ENCODE results near the gene GABARAPL2.
"Not testable (repeated sequence)": the region's sequence is repeated elsewhere in the genome, so short reads cannot be mapped to it uniquely, and the experiment has no call there.

The GABARAPL2 gene

DNA sequence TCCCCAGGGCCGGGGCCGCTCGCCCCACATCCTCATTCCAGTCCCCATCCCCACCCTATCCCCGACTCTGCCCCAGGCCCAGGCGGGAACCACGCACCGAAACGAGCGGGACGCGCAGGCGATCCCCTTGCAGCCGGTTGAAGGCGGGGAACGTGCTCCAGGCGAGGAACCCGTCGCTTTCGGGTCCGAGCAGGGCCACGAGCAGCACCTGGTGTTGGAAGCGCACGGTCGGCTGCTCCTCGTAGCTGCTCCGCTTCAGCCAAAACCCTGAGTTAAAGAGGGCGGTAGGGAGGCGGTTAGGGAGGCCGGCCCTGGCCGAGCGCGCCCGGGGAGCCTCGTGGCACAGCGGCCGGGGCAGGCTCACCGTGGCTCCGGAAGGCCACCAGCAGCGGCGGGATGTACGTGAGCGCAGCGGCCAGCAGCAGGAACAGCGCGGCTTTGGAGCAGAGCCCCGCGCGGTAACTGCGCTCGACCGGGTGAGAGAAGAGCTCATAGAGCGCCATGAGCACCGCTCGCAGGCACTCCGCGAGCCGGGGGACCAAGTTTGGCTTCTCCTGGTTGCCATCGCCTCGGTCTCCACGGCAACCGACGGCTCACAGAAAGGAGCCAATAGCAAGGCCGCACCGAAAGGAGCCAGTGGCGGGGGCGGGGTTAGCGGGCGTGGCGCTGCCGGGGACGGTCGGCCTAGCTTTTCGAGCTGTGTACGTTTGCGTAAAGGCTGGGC is 10.3 kb upstream of the GABARAPL2 start, which contains the start of gene TMEM231:
TMEM231 (minus strand) TSS at position 546 of the 724 bp plus-strand sequence; CDS start at position 503, 43 bp downstream.
- peak; percentile 94 for DNase-seq

DNA sequence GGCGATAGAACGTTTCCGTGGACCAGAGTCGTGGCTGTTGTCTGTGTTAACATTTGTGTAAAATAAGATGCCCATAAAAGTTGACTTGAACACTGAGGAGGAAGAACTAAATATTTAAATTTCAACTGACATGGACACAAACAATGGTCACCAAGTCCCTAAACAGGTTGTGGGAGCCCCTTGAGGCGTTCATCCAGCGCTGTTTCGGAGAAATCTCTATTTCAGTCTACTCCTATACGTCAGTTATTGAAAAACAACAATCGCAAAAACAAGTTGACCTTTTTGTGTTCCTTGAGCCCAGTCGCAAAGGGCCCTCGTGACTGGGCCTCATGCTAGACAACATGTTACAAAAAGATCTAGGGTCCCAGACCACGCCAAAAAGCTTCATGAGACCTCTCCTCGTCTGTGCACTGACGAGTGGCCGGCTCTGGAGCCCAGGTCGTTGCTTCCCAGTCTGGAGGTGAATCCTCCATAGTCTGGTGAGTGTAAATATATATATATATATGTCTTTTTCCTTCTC is 9.7 kb upstream of the GABARAPL2 start:
- no peak for DNase-seq

DNA sequence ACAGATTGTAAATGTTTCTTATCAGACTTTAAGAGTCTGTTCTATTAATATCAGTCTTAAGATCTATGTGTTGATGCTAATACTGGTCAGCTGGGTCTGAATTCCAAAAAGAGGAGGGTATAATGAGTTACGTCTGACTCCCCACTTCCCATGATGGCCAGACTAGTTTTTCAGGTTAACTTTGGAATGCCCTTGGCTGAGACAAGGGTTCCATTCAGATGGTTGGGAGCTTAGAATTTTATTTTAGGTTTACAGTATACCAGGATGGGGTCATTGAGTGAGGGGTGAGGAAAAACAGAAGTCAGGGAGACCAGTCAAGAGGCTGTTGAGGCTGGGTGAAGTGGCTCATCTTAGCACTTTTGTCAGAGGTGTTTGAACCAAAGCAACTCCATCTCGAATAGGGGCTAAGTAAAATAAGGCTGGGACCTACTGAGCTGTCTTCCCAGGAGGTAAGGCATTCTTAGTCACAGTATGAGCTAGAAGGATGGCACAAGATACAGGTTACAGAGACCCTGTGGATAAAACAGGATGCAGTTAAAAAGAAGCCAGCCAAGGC is 7.3 kb upstream of the GABARAPL2 start:
- no peak for DNase-seq

DNA sequence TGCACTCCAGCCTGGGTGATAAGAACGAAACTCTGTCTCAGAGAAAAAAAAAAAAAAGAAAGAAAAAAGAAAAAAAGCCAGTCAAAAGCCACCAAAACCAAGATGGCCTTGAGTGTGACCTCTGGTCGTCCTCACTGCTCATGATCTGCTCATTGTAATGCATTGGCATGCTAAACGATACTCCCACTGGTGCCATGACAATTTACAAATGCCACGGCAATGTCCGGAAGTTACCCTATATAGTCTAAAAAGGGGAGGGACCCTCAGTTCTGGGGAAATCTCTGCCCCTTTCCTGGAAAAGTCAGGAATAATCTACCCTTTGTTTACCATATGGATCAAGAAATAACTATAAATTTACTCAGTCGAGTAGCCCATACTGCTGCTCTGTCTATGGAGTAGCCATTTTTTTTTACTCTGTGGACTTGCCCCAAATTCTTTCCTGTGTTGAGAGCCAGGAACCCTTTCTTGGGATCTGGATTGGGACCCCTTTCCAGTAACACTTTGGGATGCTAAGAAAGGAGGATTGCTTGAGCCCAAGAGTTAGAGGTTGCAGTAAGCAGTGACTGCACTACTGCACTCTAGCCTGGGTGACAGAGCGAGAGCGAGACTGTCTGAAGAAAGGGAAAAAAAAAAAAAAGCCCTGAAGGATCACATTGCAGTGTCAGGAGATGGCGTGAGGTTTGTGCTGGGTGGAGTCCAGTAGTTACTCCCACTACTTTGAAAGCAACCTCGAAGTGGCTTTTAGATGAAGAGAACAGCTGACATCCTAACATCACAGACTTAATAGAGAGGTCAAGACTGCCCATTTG is 6.4 kb upstream of the GABARAPL2 start:
- DNase-seq: no peak

DNA sequence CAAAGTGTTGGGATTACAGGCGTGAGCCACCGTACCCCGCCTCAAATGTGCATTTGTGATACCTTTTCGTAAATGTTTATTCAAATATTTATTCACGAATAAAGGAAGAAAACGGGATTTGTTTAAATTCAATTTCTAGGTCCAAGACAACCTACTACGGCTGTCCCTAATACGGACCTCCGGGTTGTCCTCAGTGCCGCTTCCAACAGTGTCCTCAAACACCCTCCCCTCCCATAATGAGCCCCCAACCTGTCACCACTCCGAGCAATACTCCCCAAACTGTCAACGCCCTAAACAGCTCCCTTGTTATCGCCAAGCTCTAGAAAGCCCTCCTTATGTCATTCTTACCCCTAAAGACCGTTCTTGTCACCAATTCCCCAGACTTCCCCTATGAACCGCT is 539 bp upstream of the GABARAPL2 start:
- DNase-seq: no peak

DNA sequence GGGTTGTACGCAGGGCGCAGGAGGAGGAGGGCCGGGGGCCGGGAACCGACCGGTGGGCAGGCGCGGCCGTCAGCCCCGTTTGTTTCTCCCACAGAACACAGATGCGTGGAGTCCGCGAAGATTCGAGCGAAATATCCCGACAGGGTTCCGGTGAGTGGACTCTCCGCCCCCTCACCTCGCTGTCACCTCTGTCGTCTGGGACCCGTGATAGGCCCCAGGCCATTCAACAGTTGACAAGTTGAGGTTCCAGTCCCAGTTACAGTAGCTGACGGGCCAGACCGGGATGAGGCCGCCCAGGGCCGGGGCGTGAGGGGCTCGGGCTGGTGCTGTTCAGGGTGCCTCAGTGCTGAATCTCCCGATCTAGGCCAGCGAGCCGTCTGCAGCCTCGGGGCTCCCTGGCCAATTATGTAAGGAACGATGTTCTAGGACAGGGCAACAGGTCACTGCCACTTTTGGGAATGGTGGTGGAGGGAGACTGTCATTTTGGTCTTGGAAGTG is 628 bp downstream of the GABARAPL2 start:
- peak; percentile 51 for DNase-seq

DNA sequence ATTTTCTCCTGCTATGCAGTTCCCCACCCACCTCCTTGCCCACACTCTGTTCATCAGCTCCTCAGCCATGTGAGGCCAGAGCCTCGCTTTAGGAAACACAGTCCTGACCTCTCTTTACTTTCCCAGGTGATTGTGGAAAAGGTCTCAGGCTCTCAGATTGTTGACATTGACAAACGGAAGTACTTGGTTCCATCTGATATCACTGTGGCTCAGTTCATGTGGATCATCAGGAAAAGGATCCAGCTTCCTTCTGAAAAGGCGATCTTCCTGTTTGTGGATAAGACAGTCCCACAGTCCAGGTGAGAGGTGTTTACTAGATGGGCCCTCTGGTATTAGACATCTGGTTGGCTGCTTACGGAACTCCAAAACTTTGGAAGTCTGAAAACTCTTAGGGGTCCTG is 1.7 kb downstream of the GABARAPL2 start:
- no peak for DNase-seq

DNA sequence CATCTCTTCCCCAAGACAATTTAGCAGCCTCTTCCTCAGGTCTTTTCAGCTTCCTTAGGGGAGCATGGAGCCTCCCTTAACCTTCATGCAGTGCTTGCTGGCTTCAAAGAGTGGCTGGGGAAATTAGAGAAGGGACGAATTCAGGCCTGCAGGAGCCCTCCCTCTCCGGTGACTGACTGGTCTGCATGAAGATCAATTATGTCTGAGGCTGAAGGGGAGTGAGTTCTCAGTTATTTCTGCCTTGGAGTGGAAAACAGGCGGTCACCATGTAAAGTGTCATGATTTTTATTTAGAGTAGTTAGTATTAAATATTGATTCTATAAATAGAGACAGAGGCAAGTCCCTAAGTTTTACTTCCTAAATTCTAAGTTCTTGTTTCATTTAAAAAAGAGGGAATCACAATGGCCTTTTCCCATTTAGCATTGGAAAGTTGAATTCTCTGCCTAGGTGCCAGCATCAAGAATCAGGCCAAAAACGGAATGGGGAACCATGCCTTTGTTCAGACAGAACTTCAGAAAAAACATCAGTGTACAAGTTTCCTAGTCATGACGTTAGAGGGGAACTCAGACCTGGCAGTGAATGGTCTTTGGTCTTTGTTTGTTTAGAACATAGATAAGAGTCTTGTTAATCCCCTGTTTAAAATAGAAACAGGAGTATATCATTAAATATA is 4.4 kb downstream of the GABARAPL2 start:
- DNase-seq: peak; percentile 66

DNA sequence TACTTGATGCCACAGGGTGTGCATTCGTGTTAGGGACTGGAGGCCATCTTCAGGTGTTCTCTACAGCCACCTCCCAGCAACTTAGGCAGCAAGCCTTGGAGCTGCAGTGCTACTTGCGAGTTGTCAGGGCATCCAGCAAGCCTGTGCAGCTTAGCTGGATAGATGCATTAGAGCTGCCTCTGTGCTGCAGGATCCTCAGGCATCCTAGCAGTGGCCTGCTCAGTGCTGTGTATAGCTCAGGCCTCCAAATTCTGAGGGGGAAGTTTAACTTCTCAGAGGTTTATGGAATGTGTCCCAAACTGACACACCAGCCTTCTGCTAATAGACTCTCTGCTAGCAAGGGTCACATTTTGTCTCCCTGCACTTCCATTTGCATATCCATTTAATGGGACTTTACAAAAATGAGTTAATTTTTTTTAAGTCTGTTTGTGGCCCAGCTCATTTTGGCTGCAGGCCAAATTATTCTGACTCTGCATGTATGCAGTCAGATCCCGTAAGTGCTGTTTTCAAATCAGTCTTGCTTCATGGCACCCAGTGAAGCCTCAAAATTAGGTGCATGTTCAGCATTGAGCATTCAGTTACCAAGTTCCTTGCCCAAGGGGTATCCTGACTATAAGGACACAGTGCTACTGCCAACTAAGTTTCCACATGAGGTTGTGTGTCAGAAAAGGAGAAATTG is 6.8 kb downstream of the GABARAPL2 start:
- no peak for DNase-seq

DNA sequence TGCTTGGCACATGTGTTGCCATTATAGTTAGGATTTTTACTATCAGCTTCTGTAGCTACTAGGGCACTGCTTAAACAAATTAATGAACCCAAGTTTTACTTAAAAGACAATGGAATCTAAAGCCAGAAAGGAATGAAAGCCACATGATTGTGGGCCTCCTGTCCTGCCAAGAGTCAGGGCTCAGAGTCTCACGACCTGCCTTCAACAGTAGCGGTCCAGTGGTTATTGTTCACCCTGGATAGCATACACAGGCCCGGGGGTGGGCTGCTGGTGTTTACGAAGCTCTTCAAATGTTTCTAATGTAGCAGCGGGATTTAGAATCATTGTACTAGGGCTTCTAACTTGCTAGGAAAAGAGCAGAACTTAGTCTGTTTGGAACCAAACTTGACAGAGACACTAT is 7.8 kb downstream of the GABARAPL2 start:
- DNase-seq: no peak

DNA sequence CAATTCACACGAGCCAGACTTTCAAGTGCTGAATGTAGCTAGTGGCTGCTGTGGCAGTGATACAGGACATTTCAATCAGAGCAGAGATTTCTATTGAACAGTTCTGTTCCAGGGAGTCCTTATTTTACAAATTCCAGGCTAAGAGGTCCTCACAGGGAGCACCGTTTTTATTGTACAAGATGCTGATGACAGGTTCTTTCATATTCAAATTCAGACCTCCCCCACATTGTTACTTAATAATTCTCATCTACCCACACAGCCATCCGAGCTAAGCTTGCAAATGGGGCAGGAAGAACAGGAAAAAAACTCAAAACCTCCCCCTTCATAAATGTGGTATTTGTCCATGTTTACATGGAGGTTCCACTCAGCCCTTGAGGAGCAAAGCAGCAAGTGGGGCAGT is 9.8 kb downstream of the GABARAPL2 start:
- peak; percentile 44 for DNase-seq

DNA sequence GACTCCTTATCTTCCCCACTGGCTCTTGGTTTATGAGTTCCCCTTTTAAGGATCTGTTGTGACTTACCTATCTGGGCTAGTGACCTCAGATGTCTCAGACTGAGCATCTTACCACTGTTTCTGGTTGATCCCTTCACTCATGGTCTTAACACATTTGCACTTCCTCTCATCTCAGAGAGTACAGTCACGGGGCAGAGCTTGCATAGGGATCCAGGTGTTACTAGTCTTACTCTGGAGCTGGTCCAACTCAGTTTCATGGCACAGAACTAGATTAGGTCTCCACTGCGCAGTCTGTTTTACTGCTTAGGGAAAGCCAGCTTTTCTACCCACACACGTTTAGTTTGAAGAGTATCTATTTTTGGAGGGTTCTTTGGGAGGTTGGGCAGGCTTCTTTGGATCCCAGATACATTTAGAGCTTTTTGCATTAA is 10.2 kb downstream of the GABARAPL2 start:
- DNase-seq: no peak

DNA sequence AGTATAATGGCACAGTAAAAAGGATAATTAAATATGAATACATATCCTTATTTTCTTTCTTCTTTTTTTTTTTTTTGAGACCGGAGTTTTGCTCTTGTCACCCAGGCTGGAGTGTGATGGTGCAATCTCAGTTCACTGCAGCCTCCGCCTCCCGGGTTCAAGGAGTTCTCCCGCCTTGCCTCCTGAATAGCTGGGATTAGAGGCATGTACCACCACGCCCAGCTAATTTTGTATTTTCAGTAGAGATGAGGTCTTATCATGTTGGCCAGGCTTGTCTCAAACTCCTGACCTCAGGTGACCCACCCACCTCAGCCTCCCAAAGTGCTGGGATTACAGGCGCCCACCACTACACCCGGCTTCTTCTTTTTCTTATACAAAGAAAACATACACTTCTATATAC is 12.0 kb downstream of the GABARAPL2 start:
- no peak for DNase-seq

DNA sequence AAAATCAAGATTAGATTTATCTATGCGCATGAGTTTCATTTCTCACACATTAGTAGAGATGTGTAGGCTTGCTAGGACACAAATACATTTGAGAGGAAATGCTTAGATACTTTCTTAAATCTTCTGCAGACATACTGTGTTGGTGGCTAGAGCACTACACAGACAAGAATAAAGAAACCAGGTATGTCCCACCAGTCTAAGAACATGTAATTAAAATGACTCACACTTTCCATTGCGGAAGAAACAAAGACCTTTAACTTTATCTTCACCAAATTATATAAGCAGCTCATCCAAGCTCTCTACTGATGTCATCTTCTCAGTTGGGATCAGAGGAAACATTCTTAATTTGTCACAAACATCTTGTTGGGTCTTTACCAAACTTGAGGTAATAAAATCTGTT is 12.5 kb downstream of the GABARAPL2 start:
- no peak for DNase-seq

DNA sequence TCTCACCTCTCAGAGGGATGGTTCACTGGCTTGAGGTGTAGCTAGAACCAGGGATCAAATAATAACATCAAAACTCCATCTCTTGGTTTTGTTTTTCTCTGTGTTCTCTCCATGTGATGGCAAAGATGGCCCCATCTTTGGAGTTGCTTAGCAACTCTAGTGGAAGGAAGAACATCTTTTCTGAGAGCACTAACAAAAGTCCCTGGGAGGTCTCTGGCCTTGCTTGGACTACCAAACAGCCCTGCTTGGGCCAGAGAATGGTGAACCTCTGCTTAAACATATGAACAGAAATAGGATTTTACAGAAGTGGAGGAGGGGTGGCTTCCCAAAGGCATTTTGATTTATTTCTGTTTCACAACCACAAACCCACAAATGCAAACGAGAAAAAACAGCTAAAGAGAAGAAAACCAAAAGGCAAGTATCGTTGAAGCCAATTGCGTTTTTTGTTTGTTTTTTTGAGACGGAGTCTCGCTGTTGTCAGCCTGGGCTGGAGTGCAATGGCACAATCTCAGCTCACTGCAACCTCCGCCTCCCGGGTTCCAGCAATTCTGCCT is 13.2 kb downstream of the GABARAPL2 start:
- DNase-seq: no peak

DNA sequence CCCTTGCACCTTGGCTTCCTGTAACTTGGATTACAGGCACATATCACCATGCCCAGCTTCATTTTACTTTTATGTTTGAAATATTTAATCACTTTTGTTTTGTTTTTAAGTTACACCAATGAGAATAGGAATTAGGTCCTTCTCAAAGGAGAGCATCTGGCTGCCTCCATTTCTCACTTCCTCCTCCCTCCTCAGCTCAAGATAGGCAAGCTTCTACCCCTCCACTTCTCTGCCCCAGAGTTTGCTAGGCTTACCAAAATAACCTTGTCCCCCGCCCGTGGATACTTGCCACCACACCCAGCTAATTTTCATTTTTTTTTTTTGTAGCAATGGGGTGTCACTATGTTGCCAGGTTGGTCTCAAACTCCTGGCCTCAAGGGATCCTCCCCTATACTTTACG is 17.9 kb downstream of the GABARAPL2 start:
- no peak for DNase-seq

DNA sequence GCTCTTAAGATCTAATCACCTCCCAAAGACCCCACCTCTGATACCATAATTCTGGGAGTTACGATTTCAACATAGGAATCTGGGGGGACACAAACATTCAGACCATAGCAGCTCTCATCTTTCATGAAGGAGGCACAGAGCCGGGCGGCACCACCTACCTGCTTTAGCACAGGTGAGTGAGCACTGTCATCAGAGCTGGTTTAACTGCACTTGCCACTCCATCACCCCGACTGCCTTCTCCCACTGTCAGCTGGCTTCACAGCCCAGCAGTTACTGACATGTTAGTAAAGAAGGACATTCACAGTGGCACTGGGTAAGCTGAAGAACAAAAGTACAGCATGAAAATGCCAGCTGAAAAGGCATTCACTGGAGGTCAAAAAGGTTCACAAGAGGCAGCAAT is 22.5 kb downstream of the GABARAPL2 start:
- no peak for DNase-seq

DNA sequence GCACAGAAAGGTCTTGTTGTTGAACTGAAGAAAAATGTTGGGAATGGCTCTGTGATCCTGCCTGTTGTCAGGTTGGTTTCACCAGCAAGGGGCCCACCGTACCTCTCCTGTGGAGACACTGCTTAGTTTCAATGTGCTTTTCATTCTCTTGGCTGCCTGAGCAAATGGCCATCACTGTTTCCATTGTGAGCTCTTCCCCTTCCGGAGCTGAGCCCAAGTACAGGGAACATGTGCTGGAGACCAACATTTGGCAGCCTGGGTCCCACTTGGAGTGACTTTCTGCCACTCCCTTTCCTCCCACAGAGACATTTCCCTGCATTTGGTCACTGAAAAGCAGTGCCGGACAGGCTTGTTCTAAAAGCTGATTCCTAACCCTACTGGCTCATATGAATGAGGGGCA is 23.1 kb downstream of the GABARAPL2 start:
- DNase-seq: no peak

DNA sequence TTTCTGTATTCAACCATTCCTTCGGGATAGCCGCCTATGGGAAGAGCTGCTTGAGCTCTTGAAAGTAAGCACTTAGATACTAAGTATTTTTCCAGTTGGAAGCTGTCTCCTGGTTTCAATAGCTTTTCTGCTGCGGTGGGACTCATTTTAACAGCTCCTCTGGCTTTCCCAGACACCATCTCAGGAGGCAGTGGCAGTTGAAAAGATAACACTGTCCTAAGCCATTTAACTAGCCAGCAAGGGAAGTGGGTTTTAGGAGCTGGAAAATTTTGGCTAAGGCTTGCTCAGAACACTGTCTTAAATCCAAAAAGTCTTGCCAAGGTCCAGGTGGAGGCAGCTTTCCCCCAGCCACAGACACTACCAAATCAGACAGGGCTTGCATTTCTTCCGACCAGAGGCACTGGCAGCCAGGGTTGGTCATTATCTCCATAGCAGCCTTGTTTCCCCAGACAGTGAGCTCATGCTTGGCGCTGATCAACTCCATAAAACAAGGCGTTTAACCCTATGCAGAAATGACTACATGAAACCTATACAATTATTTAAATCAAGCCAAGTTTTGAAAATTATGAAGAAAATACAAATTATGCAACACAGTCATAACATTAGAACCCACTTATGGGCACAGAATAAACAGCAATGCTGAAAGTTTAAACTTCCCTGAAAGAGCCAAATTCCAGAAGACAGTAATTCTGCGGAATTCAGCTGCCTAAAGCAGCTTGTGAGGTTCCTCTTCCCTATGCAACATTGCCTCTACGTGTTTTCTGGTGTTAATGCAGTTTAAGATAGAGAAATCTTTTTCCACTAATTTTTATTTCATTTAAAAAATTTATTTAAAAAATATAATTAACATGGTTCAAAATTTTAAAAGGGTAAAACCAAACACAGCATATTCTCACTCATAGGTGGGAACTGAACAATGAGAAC is 25.0 kb downstream of the GABARAPL2 start:
- DNase-seq: no peak

DNA sequence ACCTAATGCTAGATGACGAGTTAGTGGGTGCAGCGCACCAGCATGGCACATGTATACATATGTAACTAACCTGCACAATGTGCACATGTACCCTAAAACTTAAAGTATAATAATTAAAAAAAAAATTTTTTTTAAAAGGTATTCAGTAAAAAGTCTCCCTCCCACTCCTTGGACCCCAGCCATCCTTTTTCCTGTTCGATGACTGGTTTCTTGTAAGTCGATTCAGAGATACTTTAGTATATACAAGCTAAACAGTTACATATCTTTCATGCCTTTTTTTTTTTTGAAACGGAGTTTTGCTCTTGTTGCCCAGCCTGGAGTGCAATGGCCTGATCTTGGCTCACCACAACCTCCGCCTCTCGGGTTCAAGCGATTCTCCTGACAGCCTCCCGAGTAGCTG is 25.7 kb downstream of the GABARAPL2 start:
- DNase-seq: not testable (repeated sequence)

DNA sequence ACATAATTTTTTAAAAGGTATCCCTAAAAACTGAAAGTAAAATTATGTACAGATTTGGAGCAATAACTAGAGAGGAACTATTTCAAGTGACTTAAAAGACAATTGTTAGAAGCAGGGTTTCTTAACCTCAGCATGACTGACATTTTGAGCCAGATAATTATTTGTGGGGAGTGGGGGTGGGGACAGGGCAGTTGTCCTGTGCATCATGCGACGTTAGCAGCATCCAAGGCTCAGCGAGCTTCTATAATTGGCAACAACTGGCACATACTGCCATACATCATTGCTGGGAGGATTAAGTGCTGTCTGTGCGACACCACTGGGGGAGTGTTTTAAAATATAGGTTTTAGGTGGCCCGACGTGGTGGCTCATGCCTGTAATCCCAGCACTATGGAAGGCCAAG is 27.1 kb downstream of the GABARAPL2 start:
- DNase-seq: no peak

Data from inflammatory macrophage treated with lipopolysaccharide for 4 hours (primary cell).